DOHH2 (cell line): ENCODE results near the gene SC5D.

ENCODE experiments used
- H3F3A ChIP-seq: fragments of 200-600 bp; sonication (generic), shearing (Covaris generic); 2 replicates; pipeline ENCODE4 v1.6.0; 2016; ENCODE audit warnings: antibody characterized with exemption, mild to moderate bottlenecking; ENCODE audit not compliant: control insufficient read depth, insufficient read depth
- H3K27ac ChIP-seq: fragments of 200-600 bp; sonication (generic); 2 replicates; pipeline ENCODE4 v1.5.1; 2014; ENCODE audit warnings: low read depth, mild to moderate bottlenecking, low read length, moderate library complexity
- H3K27me3 ChIP-seq: fragments of 200-600 bp; sonication (generic); 2 replicates; pipeline ENCODE4 v1.6.1; 2014; ENCODE audit warnings: mild to moderate bottlenecking, low read length, mixed read lengths; ENCODE audit not compliant: control insufficient read depth
- H3K36me3 ChIP-seq: fragments of 200-600 bp; sonication (generic); 2 replicates; pipeline ENCODE4 v1.6.1; 2014; ENCODE audit warnings: mild to moderate bottlenecking, low read length, moderate library complexity, mixed read lengths; ENCODE audit not compliant: control insufficient read depth
- H3K4me1 ChIP-seq: fragments of 200-600 bp; sonication (generic); 2 replicates; pipeline ENCODE4 v1.6.1; 2014; ENCODE audit warnings: mild to moderate bottlenecking, low read length, mixed read lengths; ENCODE audit not compliant: control insufficient read depth
- H3K4me2 ChIP-seq: fragments of 200-600 bp; sonication (generic); 2 replicates; pipeline ENCODE4 v1.6.0; 2014; ENCODE audit warnings: mild to moderate bottlenecking, low read length, moderate library complexity
- H3K4me3 ChIP-seq: fragments of 200-600 bp; sonication (generic); 2 replicates; pipeline ENCODE4 v1.5.1; 2014; ENCODE audit warnings: mild to moderate bottlenecking, low read length, mixed read lengths
- H3K79me2 ChIP-seq: fragments of 200-600 bp; sonication (generic); 2 replicates; pipeline ENCODE4 v1.6.1; 2014; ENCODE audit warnings: mild to moderate bottlenecking, low read length, mixed read lengths; ENCODE audit not compliant: control insufficient read depth
- H3K9me2 ChIP-seq: fragments of 200-600 bp; sonication (generic); replicated peaks from 2 replicates; pipeline ENCODE4 v1.6.1; 2014; ENCODE audit warnings: mild to moderate bottlenecking, low read length, mixed read lengths; ENCODE audit not compliant: control insufficient read depth
- H3K9me3 ChIP-seq: fragments of 200-600 bp; sonication (generic); 2 replicates; pipeline ENCODE4 v1.6.1; 2014; ENCODE audit warnings: antibody characterized with exemption, low read length, mixed read lengths; ENCODE audit not compliant: control insufficient read depth, insufficient read depth
- H4K20me1 ChIP-seq: fragments of 200-600 bp; sonication (generic); 2 replicates; pipeline ENCODE4 v1.6.0; 2014; ENCODE audit warnings: low read depth, mild to moderate bottlenecking, antibody characterized with exemption, low read length, moderate library complexity; ENCODE audit not compliant: control insufficient read depth, insufficient read depth
- CTCF ChIP-seq: fragments of 200-600 bp; sonication (generic); IDR thresholded peaks from one replicate; pipeline ENCODE4 v1.5.1; 2014; ENCODE audit warnings: antibody characterized with exemption, mild to moderate bottlenecking, low read depth, low read length; ENCODE audit not compliant: poor library complexity, severe bottlenecking
- EZH2phosphoT487 ChIP-seq: fragments of 200-600 bp; sonication (generic); IDR thresholded peaks from 2 replicates; pipeline ENCODE4 v1.6.1; 2017; ENCODE audit warnings: borderline replicate concordance, mild to moderate bottlenecking, antibody characterized with exemption, low read length, moderate library complexity, mixed read lengths

Gene SC5D

GRCh38 chr11:121255473-121256125 is 37.0 kb upstream of the SC5D start:
- Histone ChIP-seq H3K79me2 (no peaks in the 10 kb centered on the region), H3K27ac (no peak overlapping the region), H3F3A (no peaks in the 10 kb centered on the region), H3K4me1 (no peaks in the 10 kb centered on the region), H3K9me3 (no peaks in the 10 kb centered on the region), H3K9me2 (no peaks in the 10 kb centered on the region), H3K36me3 (no peaks in the 10 kb centered on the region), H4K20me1 (no peaks in the 10 kb centered on the region), H3K27me3 (peaks cover 6% of the 10 kb centered on the region; the same call in 1 of the 2 replicates), H3K4me2 (no peak overlapping the region), H3K4me3 (no peak overlapping the region)
- TF ChIP-seq CTCF (no peak), EZH2phosphoT487 (no peak)

GRCh38 chr11:121257289-121257688 is 35.3 kb upstream of the SC5D start:
- no peaks in the 10 kb centered on the region; the same call in 1 of the 2 replicates for H3K9me3 ChIP-seq
- H3K36me3 ChIP-seq: no peaks in the 10 kb centered on the region
- H3F3A ChIP-seq: no peaks in the 10 kb centered on the region
- no peaks in the 10 kb centered on the region for H4K20me1 ChIP-seq
- H3K79me2 ChIP-seq: no peaks in the 10 kb centered on the region
- no peaks in the 10 kb centered on the region for H3K9me2 ChIP-seq
- H3K4me2 ChIP-seq: no peak overlapping the region
- peaks cover 11% of the 10 kb centered on the region for H3K27me3 ChIP-seq
- H3K4me3 ChIP-seq: no peak overlapping the region
- TF ChIP-seq EZH2phosphoT487 (no peak), CTCF (no peak)
- no peaks in the 10 kb centered on the region for H3K4me1 ChIP-seq
- no peak overlapping the region for H3K27ac ChIP-seq

- peaks cover 11% of the 10 kb centered on the region for H3K27me3 ChIP-seq
- no peaks in the 10 kb centered on the region for H3K4me1 ChIP-seq
- no peak overlapping the region for H3K27ac ChIP-seq
- no peaks in the 10 kb centered on the region for H3K36me3 ChIP-seq
- H3K4me3 ChIP-seq: no peak overlapping the region
- no peaks in the 10 kb centered on the region for H4K20me1 ChIP-seq
- TF ChIP-seq CTCF: no peak
- H3K9me3 ChIP-seq: no peaks in the 10 kb centered on the region; the same call in 1 of the 2 replicates
- H3F3A ChIP-seq: no peaks in the 10 kb centered on the region
- no peaks in the 10 kb centered on the region for H3K79me2 ChIP-seq
- no peak overlapping the region for H3K4me2 ChIP-seq
- H3K9me2 ChIP-seq: no peaks in the 10 kb centered on the region
These were observed 34.6 kb upstream of the SC5D start for GRCh38 chr11:121257976-121258375.
